Activated CD8-positive, alpha-beta memory T cell treated with anti-CD3 and anti-CD28 coated beads, Interleukin-2, amount 50 U/mL, for 1 hour (primary cell): ENCODE results near the gene CACNG5.

Experiments used
- DNase-seq: peaks from one replicate; pipeline ENCODE4 v3.0.0-alpha.2; 2020; ENCODE audit errors: extremely low read depth

The CACNG5 gene

DNA sequence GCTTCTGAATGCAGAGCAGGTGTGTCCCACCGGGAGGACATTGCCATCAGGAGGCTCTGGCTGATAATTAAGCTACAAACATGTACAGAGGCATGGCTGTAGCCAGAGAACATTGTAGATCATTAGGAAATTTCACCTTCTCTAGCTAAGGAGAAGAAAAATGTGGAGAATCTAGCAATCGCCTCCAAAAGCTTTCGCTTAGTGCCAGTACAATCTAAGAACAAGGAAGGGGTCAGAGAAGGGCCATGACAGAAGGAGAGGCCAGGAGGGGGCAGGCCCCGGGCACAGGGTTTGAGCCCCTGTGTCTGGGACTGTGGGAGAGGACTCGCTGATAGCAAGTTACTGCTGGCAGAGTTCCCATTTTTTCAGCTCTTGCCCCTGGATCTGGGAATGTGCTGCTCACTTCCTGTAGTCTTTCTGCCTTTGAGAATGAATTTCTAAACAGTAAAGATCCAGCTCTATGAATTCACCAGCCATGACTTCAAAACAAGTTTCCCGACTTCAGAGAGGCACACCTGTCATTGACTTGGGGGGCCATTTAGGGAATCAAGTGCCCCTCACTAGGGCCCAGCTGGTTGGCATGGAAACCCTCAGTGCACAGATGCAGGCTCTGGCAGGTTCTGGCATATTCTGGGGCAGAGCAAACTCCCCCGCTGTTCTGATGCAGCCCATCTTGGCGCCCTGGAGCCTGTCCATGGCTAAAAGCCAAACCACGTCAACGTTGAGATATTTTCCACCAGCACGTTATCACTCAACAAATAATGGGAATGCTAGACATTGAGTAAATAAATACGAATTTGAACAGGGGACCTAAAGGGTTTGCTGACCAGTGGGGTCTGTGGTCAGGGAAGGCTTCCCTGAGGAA is 70.1 kb downstream of the CACNG5 start:
- DNase-seq, result no peak

DNA sequence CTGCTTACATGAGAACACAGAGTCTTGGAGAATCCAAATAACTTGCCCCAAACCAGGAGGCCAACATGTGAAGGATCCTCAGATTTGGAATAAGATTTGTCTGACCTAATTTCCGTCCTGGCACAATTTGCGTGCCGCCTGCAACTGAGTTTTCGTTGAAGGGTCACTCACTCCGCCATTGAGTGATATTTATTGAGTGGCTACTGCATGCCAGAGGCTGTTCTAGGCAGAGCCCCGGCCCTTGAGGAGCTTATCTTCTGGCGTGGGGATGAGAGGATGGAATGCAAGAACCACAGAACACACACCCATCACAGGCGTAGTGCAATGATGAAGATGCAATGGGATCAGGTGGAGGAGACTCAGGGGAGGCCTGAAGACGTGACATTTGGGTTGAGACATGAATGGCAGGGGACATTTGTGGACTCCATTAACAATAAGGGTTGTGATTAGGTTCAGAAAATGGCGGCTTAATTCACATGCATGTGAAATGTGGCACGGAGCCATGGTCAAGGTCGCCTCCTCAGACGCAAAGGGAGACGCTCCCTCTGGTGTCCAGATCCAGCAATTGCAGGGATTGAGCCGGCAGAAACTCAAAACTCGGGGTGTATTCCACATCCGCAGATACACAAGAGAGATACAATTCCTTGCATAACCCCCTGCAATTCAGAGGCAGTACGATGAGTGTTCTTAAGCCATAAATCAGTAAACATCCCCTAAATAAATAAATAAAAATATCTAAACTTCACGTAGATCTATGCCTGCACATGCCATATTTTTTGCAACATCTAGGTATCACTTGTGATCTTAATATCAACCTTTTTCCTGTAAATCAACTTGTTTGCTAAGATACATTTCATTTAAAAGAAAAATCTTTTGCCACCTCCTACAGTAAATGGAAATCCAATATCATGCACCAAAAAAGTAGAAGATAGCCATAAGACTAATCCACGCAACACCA is 71.7 kb downstream of the CACNG5 start:
- DNase-seq, result no peak

DNA sequence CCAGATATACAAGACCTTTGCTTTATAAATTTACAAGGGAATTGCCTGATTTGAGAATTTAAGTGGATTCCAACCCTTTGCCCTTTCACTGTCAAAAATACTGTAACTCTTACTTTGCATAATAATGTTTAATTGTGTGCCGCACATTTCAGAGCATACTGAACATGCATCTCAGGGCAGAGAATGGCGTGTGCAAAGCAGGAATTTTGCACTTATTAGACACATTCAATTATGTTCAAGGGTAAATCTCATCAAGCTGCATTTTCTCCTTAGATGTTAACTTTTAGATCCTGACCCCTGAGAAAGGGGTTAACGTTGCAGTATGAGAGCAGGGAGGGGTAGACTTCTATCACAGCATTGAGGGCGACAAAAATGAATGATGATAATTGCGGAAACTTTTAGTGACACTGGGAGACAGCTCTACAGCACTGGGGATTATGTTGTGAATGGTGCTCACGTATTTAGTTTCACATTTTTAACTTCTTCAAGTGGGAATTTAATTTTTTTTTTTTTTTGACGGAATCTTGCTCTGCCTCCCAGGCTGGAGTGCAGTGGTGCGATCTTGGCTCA is 75.0 kb downstream of the CACNG5 start:
- no peak for DNase-seq

- no peak for DNase-seq
Observed at GRCh38 chr17:66910651-66911285, 75.9 kb downstream of the CACNG5 start.

- no peak for DNase-seq
Observed at GRCh38 chr17:66915204-66915611, 80.3 kb downstream of the CACNG5 start.

- no peak for DNase-seq
Observed at GRCh38 chr17:66915792-66916191, 80.9 kb downstream of the CACNG5 start.

DNA sequence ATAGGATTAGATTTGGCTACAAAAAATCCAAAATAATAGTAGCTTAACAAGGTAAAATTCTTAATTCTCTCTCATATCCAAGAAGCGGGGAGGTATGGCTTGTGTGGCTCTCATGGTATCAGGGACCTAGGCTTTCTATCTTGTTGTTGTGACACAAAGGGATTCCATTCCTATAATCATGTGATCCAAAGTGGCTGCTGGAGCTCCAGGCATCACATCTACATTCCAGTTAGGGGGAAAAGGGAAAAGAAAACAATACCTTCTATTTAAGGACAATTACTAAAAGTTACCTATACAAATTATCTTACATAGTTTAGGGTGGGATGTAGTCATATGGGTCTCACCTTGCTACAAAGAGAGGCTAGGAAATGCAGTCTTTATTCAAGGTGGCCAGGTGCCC is 82.0 kb downstream of the CACNG5 start:
- no peak for DNase-seq

GRCh38 chr17:66918896-66919295 is 84.0 kb downstream of the CACNG5 start:
- no peak for DNase-seq

DNA sequence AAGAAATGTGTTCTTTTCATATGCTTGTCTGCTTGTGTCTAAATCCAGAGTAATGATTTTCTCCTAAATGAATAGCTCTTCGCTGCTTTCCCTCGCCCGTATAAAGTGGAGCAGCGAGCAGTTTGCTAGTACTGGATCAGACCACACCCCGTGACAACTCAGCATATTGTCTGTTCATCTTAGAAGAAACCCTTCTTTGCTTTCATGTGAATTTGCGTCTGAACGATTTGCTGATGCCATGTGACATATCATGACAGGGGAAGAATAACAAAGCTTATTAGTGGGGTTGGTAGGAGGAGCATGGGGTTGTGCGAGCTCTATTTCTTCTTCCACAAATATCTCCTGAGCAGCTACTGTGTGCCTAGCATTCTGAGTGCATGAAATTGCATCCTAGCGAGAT is 85.5 kb downstream of the CACNG5 start:
- no peak for DNase-seq

- no peak for DNase-seq
Observed at GRCh38 chr17:66920950-66921349, 86.0 kb downstream of the CACNG5 start.

DNA sequence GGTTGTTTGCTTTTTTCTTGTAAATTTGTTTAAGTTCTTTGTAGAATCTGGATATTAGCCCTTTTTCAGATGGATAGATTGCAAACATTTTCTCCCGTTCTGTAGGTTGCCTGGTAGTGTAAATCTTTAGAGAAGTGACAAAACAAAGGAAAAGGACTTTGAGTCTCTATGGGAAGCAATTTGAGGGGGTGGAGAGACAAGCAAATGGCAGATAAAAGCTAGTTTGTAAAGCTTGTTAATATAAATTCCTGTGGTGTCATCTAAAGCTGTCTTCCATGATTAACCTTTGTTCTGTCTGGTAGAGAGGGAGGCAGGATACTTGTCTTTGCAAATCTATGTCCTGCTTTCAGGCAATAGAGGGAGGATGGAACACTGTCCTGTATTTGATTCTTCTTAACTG is 89.0 kb downstream of the CACNG5 start:
- no peak for DNase-seq

DNA sequence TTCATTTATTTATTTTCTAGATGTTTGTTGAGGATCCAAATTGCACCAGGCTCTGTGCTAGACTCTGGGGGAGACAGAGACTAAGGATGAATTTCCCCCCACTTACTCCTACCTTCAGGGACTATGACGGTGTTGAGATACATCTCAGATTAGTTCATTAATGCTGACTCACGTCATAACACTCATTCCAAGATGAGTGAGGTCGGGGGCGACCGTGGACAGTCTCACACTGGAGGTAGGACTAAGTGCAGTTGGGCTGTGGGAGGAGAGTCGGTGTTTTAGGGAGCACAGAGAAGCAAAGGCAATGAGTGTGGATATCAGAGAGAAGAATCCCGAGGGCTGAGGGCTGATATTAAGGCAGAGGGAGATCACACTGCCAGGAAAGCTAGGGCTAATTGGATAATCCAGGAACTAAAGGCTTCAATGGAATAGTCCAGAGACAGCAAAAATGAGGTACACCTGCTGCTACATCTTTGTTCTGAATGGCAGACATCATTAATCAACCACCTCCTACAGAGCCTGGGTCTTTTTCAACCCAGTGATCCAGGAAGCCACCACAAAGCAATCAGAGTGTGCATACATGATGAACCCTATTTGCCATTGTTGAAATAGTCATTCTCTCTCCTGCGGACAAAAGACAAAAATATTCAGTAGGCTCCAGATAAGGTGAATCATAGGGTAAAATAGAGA is 91.0 kb downstream of the CACNG5 start:
- DNase-seq, result no peak

GRCh38 chr17:66928949-66929348 is 94.0 kb downstream of the CACNG5 start:
- DNase-seq, result no peak

DNA sequence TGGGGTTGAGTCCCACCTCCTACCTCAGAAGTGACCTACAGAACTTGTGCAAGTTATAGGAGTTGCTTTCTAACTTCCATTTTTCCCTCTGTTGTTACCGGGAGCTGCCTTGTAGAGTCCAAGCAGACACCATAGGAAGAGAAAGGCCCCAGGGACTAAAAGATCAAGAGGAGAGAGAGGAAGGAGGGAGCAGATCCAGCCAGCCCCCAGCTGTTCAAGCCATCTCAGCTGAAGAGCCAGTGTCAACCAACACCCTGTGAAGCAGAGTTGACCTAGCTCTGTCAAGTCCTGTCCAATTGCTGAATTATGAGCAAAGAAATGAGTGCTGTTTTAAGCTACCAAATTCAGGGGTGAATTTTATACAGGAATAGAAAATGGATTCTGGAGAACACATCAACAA is 94.7 kb downstream of the CACNG5 start:
- DNase-seq, result no peak

DNA sequence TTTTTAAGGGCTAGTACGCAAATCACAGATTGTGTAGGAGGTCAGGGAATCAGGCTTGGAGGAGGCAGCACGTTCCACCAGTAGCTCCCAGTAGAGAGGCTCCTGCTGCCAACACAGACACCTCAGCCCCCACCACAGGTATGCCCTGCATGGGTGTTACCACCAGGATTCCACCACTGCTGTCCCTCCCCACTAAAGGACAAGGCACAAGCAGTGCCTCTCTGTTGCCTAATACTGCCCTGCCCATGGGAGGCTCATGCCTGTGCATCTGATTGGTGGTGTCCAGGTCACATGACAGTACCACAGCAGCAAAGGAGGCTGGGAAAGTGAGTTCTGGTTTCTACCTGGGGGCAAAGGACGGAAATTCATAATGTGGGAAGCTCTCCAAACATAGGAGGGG is 96.0 kb downstream of the CACNG5 start:
- no peak for DNase-seq

- no peak for DNase-seq
Observed at GRCh38 chr17:66932311-66932710, 97.4 kb downstream of the CACNG5 start.

GRCh38 chr17:66934040-66934439 is 99.1 kb downstream of the CACNG5 start:
- DNase-seq, result no peak
